Measurements from ENCODE around the gene PYDC2.

Gene PYDC2

GRCh38 chr3:191461113-191461595, at the start of gene PYDC2:
PYDC2 (plus strand) TSS chr3:191461163; CDS start chr3:191461163, 0 bp downstream.
- POLR2A ChIA-PET: no interaction called here
- DNase-seq (ENCODE audit: extremely low spot score): no peak
- TF ChIP-seq CTCF (IDR thresholded peaks at IDR 0.05; ENCODE audit: control extremely low read depth, extremely low read depth, low read depth, missing control alignments): no peak
- CTCF ChIA-PET: interaction anchor here (1.1 kb wide), 1 partner anchor 14 kb away, joined by 3 read pairs; no protein-coding TSS in a partner anchor

- ChIA-PET POLR2A (no interaction called here), CTCF (no interaction called here)
- DNase-seq (ENCODE audit: extremely low spot score): no peak
- no peak for TF ChIP-seq CTCF (IDR thresholded peaks at IDR 0.05; ENCODE audit: control extremely low read depth, extremely low read depth, low read depth, missing control alignments)
Observed at GRCh38 chr3:191412759-191413158, 48.2 kb upstream of the PYDC2 start.

GRCh38 chr3:191414286-191414685, 46.7 kb upstream of the PYDC2 start:
- TF ChIP-seq CTCF (IDR thresholded peaks at IDR 0.05; ENCODE audit: control extremely low read depth, extremely low read depth, low read depth, missing control alignments): no peak
- DNase-seq (ENCODE audit: extremely low spot score): no peak
- ChIA-PET CTCF (interaction anchor here (2.4 kb wide), 1 partner anchor 1030 kb away, joined by 15 read pairs; no protein-coding TSS in a partner anchor), POLR2A (no interaction called here)

- POLR2A ChIA-PET: no interaction called here
- CTCF ChIA-PET: interaction anchor here (2.4 kb wide), 1 partner anchor 1030 kb away, joined by 15 read pairs; no protein-coding TSS in a partner anchor
- no peak for TF ChIP-seq CTCF (IDR thresholded peaks at IDR 0.05; ENCODE audit: control extremely low read depth, extremely low read depth, low read depth, missing control alignments)
- no peak for DNase-seq (ENCODE audit: extremely low spot score)
Observed at GRCh38 chr3:191414732-191415131, 46.2 kb upstream of the PYDC2 start.

GRCh38 chr3:191415566-191415965, 45.4 kb upstream of the PYDC2 start:
- CTCF ChIA-PET: interaction anchor here (1.2 to 2.4 kb wide), 2 partner anchors 149 to 1029 kb away, joined by 5 to 15 read pairs; no protein-coding TSS in a partner anchor
- no peak for TF ChIP-seq CTCF (IDR thresholded peaks at IDR 0.05; ENCODE audit: control extremely low read depth, extremely low read depth, low read depth, missing control alignments)
- POLR2A ChIA-PET: no interaction called here
- DNase-seq (ENCODE audit: extremely low spot score): no peak

- CTCF ChIA-PET: no interaction called here
- DNase-seq (ENCODE audit: extremely low spot score): no peak
- no peak for TF ChIP-seq CTCF (IDR thresholded peaks at IDR 0.05; ENCODE audit: control extremely low read depth, extremely low read depth, low read depth, missing control alignments)
- POLR2A ChIA-PET: no interaction called here
Observed at GRCh38 chr3:191417457-191417729, 43.6 kb upstream of the PYDC2 start.

GRCh38 chr3:191420771-191421170, 40.2 kb upstream of the PYDC2 start:
- no peak for DNase-seq (ENCODE audit: extremely low spot score)
- ChIA-PET POLR2A (no interaction called here), CTCF (interaction anchor here (2.6 kb wide), 1 partner anchor 1024 kb away, joined by 12 read pairs; no protein-coding TSS in a partner anchor)
- no peak for TF ChIP-seq CTCF (IDR thresholded peaks at IDR 0.05; ENCODE audit: control extremely low read depth, extremely low read depth, low read depth, missing control alignments)

Measured in GM10248 (cell line).